Uterus (tissue), 2 donors: ENCODE results near the gene SYCP2L.

ENCODE experiments used
- CTCF ChIP-seq, 4 experiments: fragments of 200-600 bp in 2 of 4; fragments of 450-650 bp in 2 of 4; sonication (generic) in 2 of 4; IDR thresholded peaks; one replicate each; pipeline ENCODE4 v1.5.1; 2016 to 2019; ENCODE audit warnings: antibody characterized with exemption in 4 of 4, mild to moderate bottlenecking in 2 of 4, moderate library complexity in 1 of 4
- POLR2A ChIP-seq, 2 donors: fragments of 450-650 bp; IDR thresholded peaks; one replicate each; pipeline ENCODE4 v1.6.1; 2016; ENCODE audit warnings: antibody characterized with exemption in 2 of 2, mild to moderate bottlenecking in 1 of 2, moderate library complexity in 1 of 2

DNA sequence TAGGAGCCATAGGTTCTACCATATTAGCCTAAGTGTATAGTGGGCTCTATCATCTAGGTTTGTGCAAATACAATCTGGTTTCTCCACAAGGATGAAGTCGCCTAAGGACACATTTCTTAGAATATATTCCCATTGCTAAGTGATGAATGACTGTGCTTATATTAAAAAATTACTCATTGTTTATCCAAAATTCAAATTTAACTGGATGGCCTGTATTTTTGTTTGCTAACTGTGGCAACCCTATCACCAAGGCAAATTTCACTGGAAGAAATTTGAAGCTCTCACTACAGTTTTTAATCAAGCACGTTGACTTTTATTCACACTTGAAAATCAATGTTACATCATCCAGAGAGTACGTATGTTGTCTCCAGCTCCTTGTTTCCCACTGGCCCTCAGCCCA lies 18.9 kb upstream of the SYCP2L start:
- no peak for TF ChIP-seq CTCF (IDR thresholded peaks at IDR 0.05)
- TF ChIP-seq POLR2A (IDR thresholded peaks at IDR 0.05), result no peak
